Measurements from ENCODE around the gene BANF2.
"Not testable (repeated sequence)": the region's sequence is repeated elsewhere in the genome, so short reads cannot be mapped to it uniquely, and the experiment has no call there.

The BANF2 gene

DNA sequence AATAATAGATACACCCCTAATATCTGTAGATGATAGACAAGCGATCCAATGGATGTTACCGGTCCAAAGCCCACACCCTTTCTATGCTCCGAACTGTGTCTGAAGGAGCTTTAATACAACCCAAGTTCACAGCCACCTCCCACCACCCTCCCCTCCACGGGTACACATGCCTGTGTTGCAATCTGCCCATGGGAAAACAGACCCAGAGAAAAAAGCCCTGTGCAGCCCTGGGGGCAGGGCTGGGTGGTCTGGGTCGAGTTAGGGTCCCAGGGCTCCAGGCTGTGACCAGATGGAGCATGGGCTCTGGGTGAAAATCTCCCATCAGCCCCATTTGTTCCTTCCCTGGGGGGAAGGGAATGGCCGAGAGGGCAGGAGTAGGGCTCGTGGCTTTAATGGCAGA, 65.8 kb downstream of the BANF2 start:
- H3K4me3 ChIP-seq (replicated peaks; ENCODE audit: low read depth, low read length), result no peak overlapping the region
- DNase-seq (ENCODE audit: extremely low read depth, low read depth), result no peak

DNA sequence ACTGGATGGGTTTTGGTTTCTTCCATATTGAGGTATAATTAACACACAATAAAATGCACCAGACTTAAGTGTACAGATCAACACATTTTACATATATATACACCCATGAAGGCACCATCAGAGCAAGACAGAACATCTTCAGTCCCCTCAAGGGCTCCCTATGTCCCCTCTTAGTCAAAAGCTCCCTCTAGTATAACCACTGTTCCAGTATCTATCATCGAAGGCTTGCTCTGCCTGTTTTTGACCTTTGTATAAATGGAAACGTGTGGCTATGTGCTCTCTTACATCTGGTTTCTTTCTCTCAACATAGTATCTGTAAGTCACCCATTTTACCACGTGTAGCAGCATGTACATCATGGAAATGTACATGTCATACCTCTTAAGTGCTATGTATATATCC, 66.5 kb downstream of the BANF2 start:
- DNase-seq (ENCODE audit: extremely low read depth, low read depth), result no peak
- H3K4me3 ChIP-seq (replicated peaks; ENCODE audit: low read depth, low read length), result no peak overlapping the region
- TF ChIP-seq, protein P1, sequence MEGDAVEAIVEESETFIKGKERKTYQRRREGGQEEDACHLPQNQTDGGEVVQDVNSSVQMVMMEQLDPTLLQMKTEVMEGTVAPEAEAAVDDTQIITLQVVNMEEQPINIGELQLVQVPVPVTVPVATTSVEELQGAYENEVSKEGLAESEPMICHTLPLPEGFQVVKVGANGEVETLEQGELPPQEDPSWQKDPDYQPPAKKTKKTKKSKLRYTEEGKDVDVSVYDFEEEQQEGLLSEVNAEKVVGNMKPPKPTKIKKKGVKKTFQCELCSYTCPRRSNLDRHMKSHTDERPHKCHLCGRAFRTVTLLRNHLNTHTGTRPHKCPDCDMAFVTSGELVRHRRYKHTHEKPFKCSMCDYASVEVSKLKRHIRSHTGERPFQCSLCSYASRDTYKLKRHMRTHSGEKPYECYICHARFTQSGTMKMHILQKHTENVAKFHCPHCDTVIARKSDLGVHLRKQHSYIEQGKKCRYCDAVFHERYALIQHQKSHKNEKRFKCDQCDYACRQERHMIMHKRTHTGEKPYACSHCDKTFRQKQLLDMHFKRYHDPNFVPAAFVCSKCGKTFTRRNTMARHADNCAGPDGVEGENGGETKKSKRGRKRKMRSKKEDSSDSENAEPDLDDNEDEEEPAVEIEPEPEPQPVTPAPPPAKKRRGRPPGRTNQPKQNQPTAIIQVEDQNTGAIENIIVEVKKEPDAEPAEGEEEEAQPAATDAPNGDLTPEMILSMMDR (IDR thresholded peaks at IDR 0.05; ENCODE audit: low read depth, low read length, missing control alignments), result no peak

More for the DNA sequence above, 65.8 kb downstream of the BANF2 start:
- TF ChIP-seq, protein P1 (IDR thresholded peaks at IDR 0.05; ENCODE audit: low read depth, low read length, missing control alignments), result no peak

DNA sequence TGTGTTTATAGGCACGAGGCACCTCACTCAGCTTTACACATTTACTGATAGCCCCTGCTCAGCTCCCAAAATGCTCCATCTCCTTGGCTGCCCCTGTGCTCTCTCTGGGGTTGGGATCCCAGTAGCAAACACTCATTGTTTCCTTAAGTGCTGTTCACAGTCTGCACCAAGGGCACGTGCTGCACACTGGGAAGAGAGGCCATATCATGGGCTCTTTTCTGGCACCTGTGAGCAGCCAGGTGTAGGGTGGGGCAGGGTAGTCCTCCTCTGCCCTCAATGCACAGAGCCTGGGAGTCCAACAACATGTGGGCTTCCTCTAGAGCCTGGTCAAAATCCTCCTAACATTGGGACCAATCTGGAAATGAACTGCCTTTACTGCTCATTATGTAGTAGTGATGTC, 67.9 kb downstream of the BANF2 start:
- H3K4me3 ChIP-seq (replicated peaks; ENCODE audit: low read depth, low read length), result no peak overlapping the region
- DNase-seq (ENCODE audit: extremely low read depth, low read depth), result no peak

DNA sequence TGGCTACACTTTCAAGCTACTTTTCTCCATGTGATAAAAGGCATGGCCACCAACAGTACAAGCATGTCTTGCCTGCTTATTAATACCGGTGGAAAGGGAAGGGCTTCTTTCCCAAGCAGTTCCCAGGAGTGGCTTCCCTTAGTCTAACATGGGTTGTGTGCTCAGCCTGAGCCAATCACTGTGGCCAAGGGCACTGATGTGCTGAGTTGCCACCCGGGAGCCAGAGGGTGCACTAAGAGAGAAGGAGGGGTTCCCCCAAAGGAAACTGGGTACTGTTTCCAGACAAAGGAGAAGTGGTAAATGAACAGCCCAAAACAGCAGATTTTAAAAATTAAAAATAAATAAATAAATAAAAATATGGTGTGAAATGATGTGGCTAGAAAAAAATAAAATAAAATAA, 68.5 kb downstream of the BANF2 start:
- DNase-seq (ENCODE audit: extremely low read depth, low read depth), result no peak
- no peak overlapping the region for H3K4me3 ChIP-seq (replicated peaks; ENCODE audit: low read depth, low read length)
- TF ChIP-seq, protein P1 (IDR thresholded peaks at IDR 0.05; ENCODE audit: low read depth, low read length, missing control alignments), result no peak

More for the DNA sequence above, 67.9 kb downstream of the BANF2 start:
- TF ChIP-seq, protein P1 (IDR thresholded peaks at IDR 0.05; ENCODE audit: low read depth, low read length, missing control alignments), result no peak

DNA sequence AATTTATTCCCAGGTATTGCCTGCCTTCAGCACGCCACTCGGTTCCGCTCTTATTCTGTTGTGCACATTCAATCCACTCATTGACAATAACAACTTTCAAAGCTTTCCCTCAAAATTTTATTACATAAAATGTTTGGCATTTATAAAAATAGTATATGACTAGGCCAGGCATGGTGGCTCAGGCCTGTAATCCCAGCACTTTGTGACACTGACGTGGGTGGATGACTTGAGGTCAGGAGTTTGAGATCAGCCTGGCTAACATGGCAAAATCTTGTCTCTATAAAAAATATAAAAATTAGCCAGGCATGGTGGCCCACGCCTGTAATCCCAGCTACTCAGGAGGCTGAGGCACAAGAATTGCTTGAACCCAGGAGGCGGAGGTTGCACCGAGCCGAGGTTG, 70.0 kb downstream of the BANF2 start:
- DNase-seq (ENCODE audit: extremely low read depth, low read depth); H3K4me3 ChIP-seq (replicated peaks; ENCODE audit: low read depth, low read length): not testable (repeated sequence)

DNA sequence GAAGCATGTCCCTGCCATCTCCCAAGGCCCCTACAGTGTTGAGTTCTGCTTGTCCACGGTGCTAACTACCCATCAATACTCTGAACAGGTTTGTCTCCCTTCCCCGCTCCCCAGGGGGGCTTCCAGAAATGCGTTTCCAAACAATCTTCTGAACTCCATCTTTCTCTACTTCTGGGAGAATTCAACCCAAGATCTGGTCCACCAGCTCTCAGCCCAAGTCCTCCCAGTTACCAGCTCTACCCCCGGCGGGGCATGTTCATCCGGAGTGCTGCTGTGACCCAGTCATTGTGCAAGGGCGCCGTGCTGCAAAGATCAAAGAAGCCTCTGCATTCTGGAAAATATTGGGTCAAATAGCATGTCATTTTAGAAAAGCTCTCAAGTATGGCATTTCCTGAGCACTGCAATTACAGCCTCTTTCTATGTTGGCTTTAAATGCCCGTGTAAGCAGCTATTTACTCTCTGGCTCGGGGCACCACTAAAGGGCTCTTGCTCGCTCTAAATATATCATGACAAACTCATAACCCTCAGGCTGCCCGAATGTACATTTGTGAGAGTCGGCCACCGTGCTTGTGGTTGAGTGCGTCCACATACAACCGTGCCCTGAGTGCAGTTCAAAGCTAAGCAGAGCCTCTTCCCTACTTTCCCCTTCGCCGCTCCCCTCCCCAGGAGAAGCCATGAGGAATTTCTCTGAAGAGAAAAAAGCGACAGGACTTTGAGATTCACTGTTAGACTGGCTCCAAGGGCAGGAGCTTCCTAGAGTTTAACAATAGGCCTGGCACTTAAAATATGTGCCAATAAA, 71.6 kb downstream of the BANF2 start:
- TF ChIP-seq, protein P1 (IDR thresholded peaks at IDR 0.05; ENCODE audit: low read depth, low read length, missing control alignments), result no peak
- no peak overlapping the region for H3K4me3 ChIP-seq (replicated peaks; ENCODE audit: low read depth, low read length)
- no peak for DNase-seq (ENCODE audit: extremely low read depth, low read depth)

DNA sequence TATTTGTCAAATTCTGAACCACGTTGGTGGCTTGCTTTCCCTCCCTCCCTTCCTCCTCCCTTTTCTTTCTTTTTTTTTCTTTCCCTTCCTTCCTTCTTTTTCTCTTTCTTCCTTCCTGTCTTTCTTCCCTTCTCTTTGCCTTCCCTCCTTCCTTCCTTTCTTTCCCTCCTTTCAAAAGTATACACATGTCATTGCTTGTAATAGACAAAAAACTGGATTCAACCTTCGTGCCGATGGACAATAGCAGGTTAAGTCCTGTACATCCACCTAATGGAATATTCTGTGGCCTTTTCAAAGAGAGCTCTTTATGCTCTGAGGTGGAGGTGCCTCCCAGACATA, 72.2 kb downstream of the BANF2 start:
- no peak overlapping the region for H3K4me3 ChIP-seq (replicated peaks; ENCODE audit: low read depth, low read length)
- no peak for DNase-seq (ENCODE audit: extremely low read depth, low read depth)
- TF ChIP-seq, protein P1 (IDR thresholded peaks at IDR 0.05; ENCODE audit: low read depth, low read length, missing control alignments), result no peak
